ENCODE results near the gene CYP2A7.
"Not testable (repeated sequence)": the region's sequence is repeated elsewhere in the genome, so short reads cannot be mapped to it uniquely, and the experiment has no call there.

GRCh38 chr19:40904673-40905156, 22.7 kb upstream of the CYP2A7 start:
- not testable (repeated sequence) for TF ChIP-seq CTCF (IDR thresholded peaks at IDR 0.05); POLR2AphosphoS5 (IDR thresholded peaks at IDR 0.05; ENCODE audit: insufficient read depth in 1 of 2, low read depth in 1 of 2); POLR2A (IDR thresholded peaks at IDR 0.05)

Measured in vagina (tissue), 2 donors.